IPS-20b (cell line): ENCODE data around the gene EGLN3.
"Not testable (repeated sequence)": the region's sequence is repeated elsewhere in the genome, so short reads cannot be mapped to it uniquely, and the experiment has no call there.

ENCODE experiments used
- H3K27ac ChIP-seq: one replicate; pipeline ENCODE4 v1.5.1; 2013; ENCODE audit warnings: low read length
- H3K27me3 ChIP-seq: 2 replicates; pipeline ENCODE4 v1.6.1; 2013; ENCODE audit warnings: mild to moderate bottlenecking, low read length, inconsistent platforms; ENCODE audit not compliant: insufficient read depth
- H3K36me3 ChIP-seq: 2 replicates; pipeline ENCODE4 v1.6.1; 2013; ENCODE audit warnings: low read depth, mild to moderate bottlenecking, inconsistent platforms, low read length, moderate library complexity; ENCODE audit not compliant: insufficient read depth
- H3K4me1 ChIP-seq: 2 replicates; pipeline ENCODE4 v1.6.1; 2013; ENCODE audit warnings: mild to moderate bottlenecking, control low read depth, inconsistent platforms, low read length, moderate library complexity; ENCODE audit not compliant: insufficient read depth
- H3K4me3 ChIP-seq: 2 replicates; pipeline ENCODE4 v1.5.1; 2013; ENCODE audit warnings: mild to moderate bottlenecking, low read length, inconsistent platforms
- H3K9ac ChIP-seq: 2 replicates; pipeline ENCODE4 v1.6.1; 2013; ENCODE audit warnings: low read depth, mild to moderate bottlenecking, inconsistent platforms, low read length, moderate library complexity
- H3K9me3 ChIP-seq: 2 replicates; pipeline ENCODE4 v1.6.1; 2013; ENCODE audit warnings: mild to moderate bottlenecking, low read depth, low read length, inconsistent platforms; ENCODE audit not compliant: insufficient read depth

Gene EGLN3

GRCh38 chr14:33932576-33933345 lies 18.1 kb downstream of the EGLN3 start:
- Histone ChIP-seq H3K27me3 (no peaks in the 10 kb centered on the region), H3K4me3 (no peak overlapping the region; the same call in 1 of the 2 replicates), H3K36me3 (peaks cover 32% of the 10 kb centered on the region), H3K4me1 (peaks cover 54% of the 10 kb centered on the region), H3K9ac (no peak overlapping the region; the same call in 1 of the 2 replicates), H3K27ac (no peak overlapping the region), H3K9me3 (no peaks in the 10 kb centered on the region)

GRCh38 chr14:33932033-33932432 lies 18.8 kb downstream of the EGLN3 start:
- peaks cover 36% of the 10 kb centered on the region for H3K36me3 ChIP-seq
- no peak overlapping the region for H3K27ac ChIP-seq

GRCh38 chr14:33931461-33931860 lies 19.4 kb downstream of the EGLN3 start:
- Histone ChIP-seq H3K27ac (no peak overlapping the region), H3K9ac (no peak overlapping the region), H3K36me3 (peaks cover 40% of the 10 kb centered on the region)

More at GRCh38 chr14:33932033-33932432, 18.8 kb downstream of the EGLN3 start:
- H3K27me3 ChIP-seq: no peaks in the 10 kb centered on the region
- H3K4me3 ChIP-seq: no peak overlapping the region
- no peaks in the 10 kb centered on the region for H3K9me3 ChIP-seq
- peaks cover 47% of the 10 kb centered on the region for H3K4me1 ChIP-seq
- H3K9ac ChIP-seq: no peak overlapping the region

GRCh38 chr14:33930439-33930838 lies 20.4 kb downstream of the EGLN3 start:
- Histone ChIP-seq H3K9ac (no peak overlapping the region), H3K27ac (no peak overlapping the region), H3K9me3 (no peaks in the 10 kb centered on the region), H3K4me1 (peaks cover 35% of the 10 kb centered on the region), H3K27me3 (no peaks in the 10 kb centered on the region), H3K4me3 (no peak overlapping the region), H3K36me3 (peaks cover 51% of the 10 kb centered on the region)

More at GRCh38 chr14:33931461-33931860, 19.4 kb downstream of the EGLN3 start:
- Histone ChIP-seq H3K4me3 (no peak overlapping the region), H3K9me3 (no peaks in the 10 kb centered on the region), H3K27me3 (no peaks in the 10 kb centered on the region), H3K4me1 (peaks cover 41% of the 10 kb centered on the region)

- H3K27me3 ChIP-seq: no peaks in the 10 kb centered on the region
- H3K27ac ChIP-seq: no peak overlapping the region
- H3K4me1 ChIP-seq: peaks cover 30% of the 10 kb centered on the region
- no peaks in the 10 kb centered on the region for H3K9me3 ChIP-seq
- no peak overlapping the region for H3K4me3 ChIP-seq
- H3K36me3 ChIP-seq: peaks cover 56% of the 10 kb centered on the region
- H3K9ac ChIP-seq: no peak overlapping the region
These were observed 21.0 kb downstream of the EGLN3 start for GRCh38 chr14:33929799-33930408.

- H3K27me3 ChIP-seq: no peaks in the 10 kb centered on the region
- H3K27ac ChIP-seq: no peak overlapping the region
- H3K4me1 ChIP-seq: peaks cover 28% of the 10 kb centered on the region
- no peaks in the 10 kb centered on the region for H3K9me3 ChIP-seq
- peaks cover 66% of the 10 kb centered on the region for H3K36me3 ChIP-seq
- H3K9ac ChIP-seq: no peak overlapping the region
- H3K4me3 ChIP-seq: no peak overlapping the region
These were observed 22.0 kb downstream of the EGLN3 start for GRCh38 chr14:33928895-33929294.

- H3K4me3 ChIP-seq: no peak overlapping the region
- H3K27ac ChIP-seq: no peak overlapping the region
- H3K9ac ChIP-seq: no peak overlapping the region
- H3K27me3 ChIP-seq: no peaks in the 10 kb centered on the region
- H3K9me3 ChIP-seq: no peaks in the 10 kb centered on the region
- H3K4me1 ChIP-seq: peaks cover 19% of the 10 kb centered on the region
- peaks cover 68% of the 10 kb centered on the region for H3K36me3 ChIP-seq
These were observed 22.9 kb downstream of the EGLN3 start for GRCh38 chr14:33927944-33928343.

- Histone ChIP-seq H3K36me3 (peaks cover 68% of the 10 kb centered on the region), H3K4me1 (peaks cover 11% of the 10 kb centered on the region)
- not testable (repeated sequence) for H3K27me3 ChIP-seq, H3K4me3 ChIP-seq, H3K9ac ChIP-seq, H3K27ac ChIP-seq, H3K9me3 ChIP-seq
These were observed 23.9 kb downstream of the EGLN3 start for GRCh38 chr14:33926967-33927366.

- peaks cover 67% of the 10 kb centered on the region for H3K36me3 ChIP-seq
These were observed 24.9 kb downstream of the EGLN3 start for GRCh38 chr14:33925946-33926345.

GRCh38 chr14:33925235-33925634 lies 25.6 kb downstream of the EGLN3 start:
- Histone ChIP-seq H3K36me3 (peaks cover 60% of the 10 kb centered on the region), H3K27ac (no peak overlapping the region), H3K4me3 (no peak overlapping the region), H3K27me3 (no peaks in the 10 kb centered on the region), H3K9ac (no peak overlapping the region), H3K4me1 (no peaks in the 10 kb centered on the region; the same call in 1 of the 2 replicates), H3K9me3 (no peaks in the 10 kb centered on the region)

More at GRCh38 chr14:33925946-33926345, 24.9 kb downstream of the EGLN3 start:
- no peaks in the 10 kb centered on the region for H3K27me3 ChIP-seq
- H3K4me1 ChIP-seq: peaks cover under 1% of the 10 kb centered on the region; the same call in 1 of the 2 replicates
- H3K9ac ChIP-seq: no peak overlapping the region
- no peaks in the 10 kb centered on the region for H3K9me3 ChIP-seq
- H3K4me3 ChIP-seq: no peak overlapping the region
- no peak overlapping the region for H3K27ac ChIP-seq

GRCh38 chr14:33924566-33925100 lies 26.2 kb downstream of the EGLN3 start:
- Histone ChIP-seq H3K9ac (no peak overlapping the region), H3K4me3 (no peak overlapping the region), H3K9me3 (no peaks in the 10 kb centered on the region), H3K4me1 (no peaks in the 10 kb centered on the region; the same call in 1 of the 2 replicates), H3K27ac (no peak overlapping the region), H3K27me3 (no peaks in the 10 kb centered on the region), H3K36me3 (peaks cover 54% of the 10 kb centered on the region)

GRCh38 chr14:33922125-33922524 lies 28.7 kb downstream of the EGLN3 start:
- H3K27me3 ChIP-seq: no peaks in the 10 kb centered on the region
- H3K27ac ChIP-seq: no peak overlapping the region
- H3K9ac ChIP-seq: no peak overlapping the region
- no peaks in the 10 kb centered on the region for H3K9me3 ChIP-seq
- no peak overlapping the region for H3K4me3 ChIP-seq
- H3K36me3 ChIP-seq: peaks cover 32% of the 10 kb centered on the region
- peaks cover 7% of the 10 kb centered on the region; the same call in 1 of the 2 replicates for H3K4me1 ChIP-seq
